GM19467 (cell line): ENCODE results near the gene NBEAL2.

Source experiments
- ATAC-seq: cut with Tn5 transposase; IDR thresholded peaks from one replicate; pipeline ENCODE4 v1.9.1; 2021; ENCODE audit warnings: mild to moderate bottlenecking, moderate library complexity; ENCODE audit not compliant: unreplicated experiment

Gene NBEAL2

GRCh38 chr3:46997453-46998091, 18.1 kb downstream of the NBEAL2 start:
- no peak for ATAC-seq

GRCh38 chr3:46998121-46998851, 18.8 kb downstream of the NBEAL2 start:
- ATAC-seq, result no peak

GRCh38 chr3:46998852-46999515, 19.5 kb downstream of the NBEAL2 start:
- no peak for ATAC-seq

- no peak for ATAC-seq
Measured at GRCh38 chr3:46999516-47000197, 20.2 kb downstream of the NBEAL2 start.

- no peak for ATAC-seq
Measured at GRCh38 chr3:47000198-47000815, 20.8 kb downstream of the NBEAL2 start.

GRCh38 chr3:47000922-47001730, 21.7 kb downstream of the NBEAL2 start:
- no peak for ATAC-seq

GRCh38 chr3:47001731-47002170, 22.3 kb downstream of the NBEAL2 start:
- ATAC-seq, result no peak

GRCh38 chr3:47002171-47003055, 22.9 kb downstream of the NBEAL2 start:
- ATAC-seq, result no peak

GRCh38 chr3:47003056-47003410, 23.6 kb downstream of the NBEAL2 start:
- no peak for ATAC-seq

- no peak for ATAC-seq
Measured at GRCh38 chr3:47003461-47004368, 24.2 kb downstream of the NBEAL2 start.

- ATAC-seq, result no peak
Measured at GRCh38 chr3:47004369-47005211, 25.1 kb downstream of the NBEAL2 start.

- ATAC-seq, result no peak
Measured at GRCh38 chr3:47005212-47006144, 26.0 kb downstream of the NBEAL2 start.

- no peak for ATAC-seq
Measured at GRCh38 chr3:47006145-47006651, 26.7 kb downstream of the NBEAL2 start.

GRCh38 chr3:47007001-47007400, 27.5 kb downstream of the NBEAL2 start:
- no peak for ATAC-seq

GRCh38 chr3:47007482-47008233, 28.2 kb downstream of the NBEAL2 start:
- ATAC-seq, result no peak
